Caco-2 (cell line): ENCODE results near the gene GPS1. TPM values are rescaled to one million over a fixed set of nuclear protein-coding genes. Genes with fewer than 3 reads are reported as not detected.

Experiments
- BruUV-seq: library from RNA; stranded (reverse); fragments of 400-500 nt; replicated peaks from 2 replicates; lab custom pipeline; 2021; lab: Mats Ljungman, UMichigan
- CTCF ChIA-PET: fragments of 300-600 bp; sonication (Branson Sonifier 250); formaldehyde crosslinking; loops from one replicate; lab custom pipeline; 2022; ENCODE audit warnings: antibody characterized with exemption; lab: Charles Lee
- POLR2A ChIA-PET: fragments of 300-600 bp; sonication (Branson Sonifier 250); formaldehyde crosslinking; loops from one replicate; lab custom pipeline; 2022; ENCODE audit warnings: antibody characterized with exemption; lab: Charles Lee
- DNase-seq, 2 experiments: peaks; one replicate each; pipeline versions ENCODE4 v3.0.0 to v3.0.0-alpha.2; 2020 to 2022
- H3K27me3 ChIP-seq: replicated peaks from 2 replicates; pipeline ENCODE4 v1.6.0; 2011; ENCODE audit warnings: low read length; ENCODE audit not compliant: control insufficient read depth, insufficient read depth
- H3K36me3 ChIP-seq: 2 replicates; pipeline ENCODE4 v1.5.1; 2011; ENCODE audit warnings: low read length; ENCODE audit not compliant: control insufficient read depth, insufficient read depth
- H3K4me1 ChIP-seq: fragments of 250-450 bp; sonication (Bioruptor Pico); 2 replicates; pipeline ENCODE4 v1.5.1; 2020; ENCODE audit warnings: mild to moderate bottlenecking
- H3K4me3 ChIP-seq: 2 replicates; pipeline ENCODE4 v1.5.1; 2011; ENCODE audit warnings: low read depth, mild to moderate bottlenecking, control low read depth, low read length
- H3K9me3 ChIP-seq: fragments of 250-450 bp; sonication (Bioruptor Pico); 2 replicates; pipeline ENCODE4 v1.5.1; 2020; ENCODE audit warnings: mild to moderate bottlenecking, moderate library complexity
- H3K27ac Mint-ChIP-seq: one replicate; pipeline ENCODE4 v1.8.0; 2022; ENCODE audit warnings: mixed read lengths; ENCODE audit not compliant: unreplicated experiment
- H3K27me3 Mint-ChIP-seq: one replicate; pipeline ENCODE4 v1.8.0; 2022; ENCODE audit warnings: mixed read lengths; ENCODE audit not compliant: insufficient read depth, unreplicated experiment
- H3K36me3 Mint-ChIP-seq: one replicate; pipeline ENCODE4 v1.8.0; 2022; ENCODE audit warnings: mild to moderate bottlenecking, mixed read lengths; ENCODE audit not compliant: insufficient read depth, unreplicated experiment
- H3K4me1 Mint-ChIP-seq: one replicate; pipeline ENCODE4 v1.8.0; 2022; ENCODE audit warnings: low read depth, mixed read lengths; ENCODE audit not compliant: unreplicated experiment
- H3K4me3 Mint-ChIP-seq: one replicate; pipeline ENCODE4 v1.8.0; 2022; ENCODE audit warnings: mild to moderate bottlenecking, moderate library complexity, mixed read lengths; ENCODE audit not compliant: unreplicated experiment
- H3K9me3 Mint-ChIP-seq: one replicate; pipeline ENCODE4 v1.8.0; 2022; ENCODE audit warnings: mixed read lengths; ENCODE audit not compliant: unreplicated experiment
- CTCF ChIP-seq, 2 experiments: fragments of 200-600 bp in 1 of 2; IDR thresholded peaks; 1 replicate in 1 of 2; 2 replicates in 1 of 2; pipeline versions ENCODE4 v1.5.1 to v1.8.0; 2011 to 2022; ENCODE audit warnings: antibody characterized with exemption in 1 of 2, control low read depth in 1 of 2, inconsistent platforms in 1 of 2, low read depth in 1 of 2, low read length in 1 of 2, mild to moderate bottlenecking in 1 of 2, moderate library complexity in 1 of 2; ENCODE audit not compliant: insufficient read depth in 1 of 2, severe bottlenecking in 1 of 2, unreplicated experiment in 1 of 2
- intact Hi-C: fragments of 100-400 bp; cut with micrococcal nuclease; formaldehyde crosslinking; loops from one replicate; pipeline ENCODE4 v1.10.0; 2022; ENCODE audit not compliant: unreplicated experiment
- total RNA-seq: library from RNA; stranded (reverse); gene quantifications from 2 replicates; pipeline ENCODE4 v1.2.3, GENCODE V29; 2022

Gene GPS1
- total RNA-seq, 1 experiment from 2014 or later: 195 TPM

DNA sequence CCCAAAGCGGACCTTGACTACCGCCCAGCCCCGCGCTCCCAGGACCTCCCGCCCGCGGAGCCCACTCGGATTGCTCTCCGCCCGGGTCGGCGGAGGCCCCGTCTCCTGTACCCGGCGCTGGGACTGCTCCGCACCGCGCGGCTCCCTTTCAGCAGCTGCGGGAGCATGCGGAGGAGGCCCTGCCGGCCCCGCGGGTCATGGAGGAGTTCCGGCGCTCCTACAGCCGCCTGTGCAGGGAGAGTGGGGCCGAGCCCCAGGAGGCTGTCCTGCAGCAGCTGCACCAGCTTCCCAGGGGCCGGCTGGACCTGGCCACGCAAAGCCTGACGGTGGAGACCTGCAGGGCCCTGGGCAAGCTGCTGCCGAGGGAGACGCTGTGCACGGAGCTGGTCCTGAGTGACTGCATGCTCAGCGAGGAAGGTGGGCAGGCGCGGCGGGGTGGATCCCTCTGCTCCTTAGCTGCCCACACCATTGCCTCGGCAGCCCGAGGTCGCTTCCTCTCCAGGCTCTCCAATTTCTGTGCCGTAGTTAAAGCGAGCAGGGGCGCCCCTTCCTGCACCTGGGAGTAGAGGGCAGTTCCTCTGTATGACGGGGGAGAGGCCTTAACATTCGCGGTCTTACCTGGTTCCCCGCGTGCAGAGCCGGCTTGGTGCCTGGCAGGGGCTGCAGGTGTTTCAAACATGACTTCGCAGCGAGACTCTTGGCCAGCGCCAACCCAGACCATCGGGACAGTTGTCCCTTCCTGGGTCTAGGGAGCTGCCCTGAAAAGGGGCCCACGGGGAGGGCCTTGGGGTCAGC lies 28.1 kb upstream of the GPS1 start:
- Histone ChIP-seq H3K4me1 (peaks cover 15% of the 10 kb centered on the region), H3K4me3 (peak overlapping the region; percentile 80), H3K27me3 (no peaks in the 10 kb centered on the region), H3K9me3 (no peaks in the 10 kb centered on the region), H3K36me3 (peaks cover 2% of the 10 kb centered on the region)
- no peak for TF ChIP-seq CTCF (IDR thresholded peaks at IDR 0.05; ENCODE audit: insufficient read depth in 1 of 2, low read depth in 1 of 2, low read length in 1 of 2, severe bottlenecking in 1 of 2, unreplicated experiment in 1 of 2)
- POLR2A ChIA-PET: interaction anchor here (0.6 to 2.9 kb wide), 9 partner anchors 8 to 1877 kb away, joined by 3 to 51 read pairs (median 8); partner anchors contain the start of genes DCXR, FASN, MAFG and RAC3
- CTCF ChIA-PET: interaction anchor here (0.6 to 5.0 kb wide), 12 partner anchors 7 to 186 kb away, joined by 3 to 92 read pairs (median 7); partner anchors contain the start of genes DCXR, NOTUM and RAC3
- Mint-ChIP-seq H3K4me3 (peak overlapping the region; percentile 83), H3K27me3 (no peaks in the 10 kb centered on the region), H3K27ac (peak overlapping the region; percentile 59), H3K36me3 (peaks cover 54% of the 10 kb centered on the region), H3K4me1 (peaks cover 6% of the 10 kb centered on the region), H3K9me3 (no peaks in the 10 kb centered on the region)
- DNase-seq: peak in 1 of 2 experiments; percentile 52
- no TSS peak for BruUV-seq
- intact Hi-C loops: loop anchor here (1.0 to 5.0 kb wide), 3 partner anchors 46 to 151 kb away; partner anchors contain the start of genes ARHGDIA, ASPSCR1 and MAFG

DNA sequence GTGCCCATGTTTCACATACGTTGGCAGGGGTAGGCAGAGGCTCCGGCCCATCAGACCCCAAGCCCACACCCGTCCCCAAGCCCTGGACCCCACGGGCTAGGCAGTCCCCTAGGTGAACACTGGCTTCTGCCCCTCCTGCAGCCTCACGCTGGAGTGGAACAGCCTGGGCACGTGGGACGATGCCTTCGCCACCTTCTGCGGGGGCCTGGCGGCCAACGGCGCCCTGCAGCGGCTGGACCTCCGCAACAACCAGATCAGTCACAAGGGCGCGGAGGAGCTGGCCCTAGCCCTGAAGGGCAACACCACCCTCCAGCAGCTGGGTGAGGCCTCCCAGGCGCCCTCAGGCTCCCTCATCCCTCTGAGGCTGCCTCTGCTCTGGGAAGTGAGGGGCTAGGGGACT lies 26.8 kb upstream of the GPS1 start:
- ChIA-PET CTCF (no interaction called here), POLR2A (interaction anchor here (0.5 kb wide), 1 partner anchor 72 kb away, joined by 4 read pairs; no protein-coding TSS in a partner anchor)
- H3K27me3 Mint-ChIP-seq: no peaks in the 10 kb centered on the region
- no TSS peak for BruUV-seq
- Histone ChIP-seq H3K27me3 (no peaks in the 10 kb centered on the region), H3K4me3 (no peak overlapping the region), H3K36me3 (peaks cover 2% of the 10 kb centered on the region; the same call in 1 of the 2 replicates), H3K9me3 (no peaks in the 10 kb centered on the region), H3K4me1 (peaks cover 15% of the 10 kb centered on the region)
- peaks cover 59% of the 10 kb centered on the region for H3K36me3 Mint-ChIP-seq
- peaks cover 11% of the 10 kb centered on the region for H3K4me1 Mint-ChIP-seq
- intact Hi-C loops: loop anchor here (5.0 kb wide), 2 partner anchors 98 to 153 kb away; partner anchors contain the start of genes ARHGDIA and MAFG
- H3K9me3 Mint-ChIP-seq: no peaks in the 10 kb centered on the region
- no peak overlapping the region for H3K27ac Mint-ChIP-seq
- no peak for DNase-seq
- no peak for TF ChIP-seq CTCF (IDR thresholded peaks at IDR 0.05; ENCODE audit: insufficient read depth in 1 of 2, low read depth in 1 of 2, low read length in 1 of 2, severe bottlenecking in 1 of 2, unreplicated experiment in 1 of 2)
- no peak overlapping the region for H3K4me3 Mint-ChIP-seq

GRCh38 chr17:82025401-82026107 lies 26.1 kb upstream of the GPS1 start:
- BruUV-seq: no TSS peak
- ChIA-PET CTCF (interaction anchor here (0.6 kb wide), 1 partner anchor 27 kb away, joined by 3 read pairs; no protein-coding TSS in a partner anchor), POLR2A (interaction anchor here (0.5 kb wide), 1 partner anchor 73 kb away, joined by 4 read pairs; no protein-coding TSS in a partner anchor)
- no peak overlapping the region for H3K4me3 ChIP-seq
- H3K36me3 ChIP-seq: peaks cover 2% of the 10 kb centered on the region; the same call in 1 of the 2 replicates
- H3K9me3 ChIP-seq: no peaks in the 10 kb centered on the region
- TF ChIP-seq CTCF (IDR thresholded peaks at IDR 0.05; ENCODE audit: insufficient read depth in 1 of 2, low read depth in 1 of 2, low read length in 1 of 2, severe bottlenecking in 1 of 2, unreplicated experiment in 1 of 2): no peak
- H3K4me1 Mint-ChIP-seq: peaks cover 12% of the 10 kb centered on the region
- H3K27me3 Mint-ChIP-seq: no peaks in the 10 kb centered on the region
- DNase-seq: no peak
- H3K4me3 Mint-ChIP-seq: no peak overlapping the region
- no peaks in the 10 kb centered on the region for H3K27me3 ChIP-seq
- H3K36me3 Mint-ChIP-seq: peaks cover 59% of the 10 kb centered on the region
- no peak overlapping the region for H3K27ac Mint-ChIP-seq
- H3K9me3 Mint-ChIP-seq: no peaks in the 10 kb centered on the region
- H3K4me1 ChIP-seq: peaks cover 19% of the 10 kb centered on the region
- intact Hi-C loops: no loop called here
